Measurements from ENCODE around the gene LRRC15. TPM values are rescaled to one million over a fixed set of nuclear protein-coding genes. Genes with fewer than 3 reads are reported as not detected.

LRRC15 gene
- total and polyA plus RNA-seq, 2 donors (not counting 3 experiments of a cell fraction or from before 2014, with no cell fraction given): not detected

DNA sequence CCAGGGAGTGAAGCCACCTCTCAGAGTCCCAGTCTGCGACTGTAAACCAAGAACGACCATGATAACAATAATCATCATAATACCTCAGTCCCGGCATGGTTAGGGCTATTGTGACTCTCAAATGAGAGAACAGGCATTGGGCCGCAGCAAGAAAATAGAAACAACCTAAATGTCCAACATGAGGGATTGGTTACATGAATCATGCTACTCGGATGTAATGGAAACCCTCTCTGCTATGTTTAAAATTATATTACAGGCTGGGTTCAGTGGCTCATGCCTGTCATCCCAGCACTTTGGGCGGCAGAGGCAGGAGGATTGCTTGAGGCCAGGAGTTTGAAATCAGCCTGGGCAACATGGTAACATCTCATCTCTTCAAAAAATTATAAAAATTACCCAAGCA lies 21.2 kb downstream of the LRRC15 start:
- H3K9me3 ChIP-seq (replicated peaks; ENCODE audit: control insufficient read depth, insufficient read depth, low read length): no peaks in the 10 kb centered on the region
- dilution Hi-C loops (cut with MboI; ENCODE audit: extremely low pct_ligation_motif_present, low sequenced_read_pairs): no loop called here
- TF ChIP-seq FOS (IDR thresholded peaks at IDR 0.05; ENCODE audit: borderline replicate concordance, insufficient read depth, low read length) (no peak), EZH2 (IDR thresholded peaks at IDR 0.05; ENCODE audit: borderline replicate concordance, low read depth, low read length, severe bottlenecking) (no peak), POLR2AphosphoS5 (IDR thresholded peaks at IDR 0.05; ENCODE audit: insufficient read depth, low read depth, low read length) (no peak), POLR2A (IDR thresholded peaks at IDR 0.05; ENCODE audit: low read depth, low read length) (no peak), MYC (IDR thresholded peaks at IDR 0.05; ENCODE audit: low read depth, low read length) (no peak), GATA2 (IDR thresholded peaks at IDR 0.05; ENCODE audit: insufficient read depth, insufficient read length, low read depth, low read length) (no peak), JUN (IDR thresholded peaks at IDR 0.05; ENCODE audit: borderline replicate concordance, insufficient read depth, insufficient read length, low read depth) (no peak)
- TF ChIP-seq, protein P1, sequence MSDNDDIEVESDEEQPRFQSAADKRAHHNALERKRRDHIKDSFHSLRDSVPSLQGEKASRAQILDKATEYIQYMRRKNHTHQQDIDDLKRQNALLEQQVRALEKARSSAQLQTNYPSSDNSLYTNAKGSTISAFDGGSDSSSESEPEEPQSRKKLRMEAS (IDR thresholded peaks at IDR 0.05; ENCODE audit: insufficient read depth, insufficient read length): no peak
- TF ChIP-seq, protein P2, sequence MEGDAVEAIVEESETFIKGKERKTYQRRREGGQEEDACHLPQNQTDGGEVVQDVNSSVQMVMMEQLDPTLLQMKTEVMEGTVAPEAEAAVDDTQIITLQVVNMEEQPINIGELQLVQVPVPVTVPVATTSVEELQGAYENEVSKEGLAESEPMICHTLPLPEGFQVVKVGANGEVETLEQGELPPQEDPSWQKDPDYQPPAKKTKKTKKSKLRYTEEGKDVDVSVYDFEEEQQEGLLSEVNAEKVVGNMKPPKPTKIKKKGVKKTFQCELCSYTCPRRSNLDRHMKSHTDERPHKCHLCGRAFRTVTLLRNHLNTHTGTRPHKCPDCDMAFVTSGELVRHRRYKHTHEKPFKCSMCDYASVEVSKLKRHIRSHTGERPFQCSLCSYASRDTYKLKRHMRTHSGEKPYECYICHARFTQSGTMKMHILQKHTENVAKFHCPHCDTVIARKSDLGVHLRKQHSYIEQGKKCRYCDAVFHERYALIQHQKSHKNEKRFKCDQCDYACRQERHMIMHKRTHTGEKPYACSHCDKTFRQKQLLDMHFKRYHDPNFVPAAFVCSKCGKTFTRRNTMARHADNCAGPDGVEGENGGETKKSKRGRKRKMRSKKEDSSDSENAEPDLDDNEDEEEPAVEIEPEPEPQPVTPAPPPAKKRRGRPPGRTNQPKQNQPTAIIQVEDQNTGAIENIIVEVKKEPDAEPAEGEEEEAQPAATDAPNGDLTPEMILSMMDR (IDR thresholded peaks at IDR 0.05; ENCODE audit: extremely low read depth in 1 of 2, insufficient read depth in 1 of 2, low read depth in 1 of 2, low read length in 2 of 2): no peak
- intact Hi-C loops (cut with micrococcal nuclease): no loop called here
- no peaks in the 10 kb centered on the region for H3K36me3 ChIP-seq (ENCODE audit: control insufficient read depth in 2 of 2, extremely low read depth in 1 of 2, insufficient read depth in 2 of 2, low read length in 2 of 2)
- POLR2A ChIA-PET: no interaction called here
- DNase-seq (ENCODE audit: low read depth, low spot score): no peak
- H3K9ac ChIP-seq (replicated peaks; ENCODE audit: extremely low read depth, insufficient read depth, low read length): no peak overlapping the region
- no peaks in the 10 kb centered on the region for H3K79me2 ChIP-seq (ENCODE audit: control insufficient read depth, insufficient read depth, low read length)
- BruUV-seq (replicated peaks): no TSS peak
- no peak for FAIRE-seq
- no peaks in the 10 kb centered on the region for H4K20me1 ChIP-seq (replicated peaks; ENCODE audit: control insufficient read depth, extremely low read depth, insufficient read depth, low read length)
- CTCF ChIA-PET: no interaction called here
- no peak overlapping the region for H2AFZ ChIP-seq (ENCODE audit: low read depth, low read length)
- H3K4me2 ChIP-seq (ENCODE audit: insufficient read depth, low read length): no peak overlapping the region
- no peak overlapping the region for H3K27ac ChIP-seq (ENCODE audit: insufficient read depth, low read depth, low read length)
- no peak overlapping the region for H3K4me3 ChIP-seq (replicated peaks in 1 of 3; ENCODE audit: insufficient read depth in 1 of 3, low read depth in 1 of 3, low read length in 3 of 3)
- H3K9me1 ChIP-seq (replicated peaks; ENCODE audit: control insufficient read depth, extremely low read depth, insufficient read depth, low read length): no peaks in the 10 kb centered on the region
- no peaks in the 10 kb centered on the region for H3K27me3 ChIP-seq (ENCODE audit: control insufficient read depth in 2 of 2, insufficient read depth in 2 of 2, low read length in 2 of 2)
- H3K4me1 ChIP-seq (ENCODE audit: control insufficient read depth, extremely low read depth, insufficient read depth, low read length): no peaks in the 10 kb centered on the region
